Prostate gland (tissue), 2 donors: Measurements from ENCODE around the gene BFAR. TPM values are rescaled to one million over a fixed set of nuclear protein-coding genes. Genes with fewer than 3 reads are reported as not detected.

ENCODE experiments used
- DNase-seq: peaks from one replicate; pipeline ENCODE4 v3.0.0-alpha.2; 2019; ENCODE audit warnings: low spot score
- H3K27ac ChIP-seq, 2 donors: fragments of 200-600 bp; sonication (generic); 2 replicates each; pipeline ENCODE4 v1.5.1; 2017 to 2019
- H3K27me3 ChIP-seq: fragments of 200-600 bp; sonication (generic); replicated peaks from 2 replicates; pipeline ENCODE4 v1.5.1; 2019; ENCODE audit not compliant: insufficient read depth
- H3K36me3 ChIP-seq, 2 donors: fragments of 200-600 bp; sonication (generic); 1 replicate in 1 of 2; 2 replicates in 1 of 2; pipeline versions ENCODE4 v1.5.1 to v1.8.1; 2017 to 2019
- H3K4me1 ChIP-seq: fragments of 200-600 bp; sonication (generic); replicated peaks from 2 replicates; pipeline ENCODE4 v1.5.1; 2019
- H3K4me3 ChIP-seq, 2 donors: fragments of 200-600 bp; sonication (generic); 2 replicates each; pipeline ENCODE4 v1.5.1; 2017 to 2019
- H3K9me3 ChIP-seq: fragments of 200-600 bp; sonication (generic); 2 replicates; pipeline ENCODE4 v1.5.1; 2017
- CTCF ChIP-seq, 4 experiments: fragments of 200-600 bp in 2 of 4; fragments of 450-650 bp in 2 of 4; sonication (generic) in 2 of 4; IDR thresholded peaks; 1 replicate in 3 of 4; 2 replicates in 1 of 4; pipeline ENCODE4 v1.5.1; 2016 to 2019; ENCODE audit warnings: antibody characterized with exemption in 4 of 4, mild to moderate bottlenecking in 2 of 4, moderate library complexity in 2 of 4
- POLR2A ChIP-seq: fragments of 450-650 bp; IDR thresholded peaks from one replicate; pipeline ENCODE4 v1.6.1; 2016; ENCODE audit warnings: antibody characterized with exemption, mild to moderate bottlenecking
- POLR2AphosphoS5 ChIP-seq: sonication (generic); formaldehyde crosslinking; IDR thresholded peaks from one replicate; pipeline ENCODE4 v1.6.1; 2017; ENCODE audit warnings: antibody characterized with exemption
- WGBS: methylation state at CpG from one replicate; pipeline ENCODE4 v1.1.5; 2018; 5-methylcytosine and 5-hydroxymethylcytosine counted together
- intact Hi-C: fragments of 100-400 bp; cut with DNase I; formaldehyde crosslinking; loops from one replicate; pipeline ENCODE4 v1.14.2; 2022
- total RNA-seq, 2 donors: library from RNA; depleted of rRNA; stranded (reverse); fragments of >200 nt; gene quantifications; one replicate each; pipeline ENCODE4 v1.1.0, GENCODE V29; 2016

The BFAR gene
- total RNA-seq, 2 donors from 2014 or later = 30.3 to 67.9 TPM

- DNase-seq = no peak
- Histone ChIP-seq H3K27ac (no peak overlapping the region), H3K27me3 (no peaks in the 10 kb centered on the region), H3K4me3 (no peak overlapping the region), H3K36me3 (peaks cover 0 to 4% of the 10 kb centered on the region in 2 donors), H3K4me1 (no peaks in the 10 kb centered on the region), H3K9me3 (no peaks in the 10 kb centered on the region)
- intact Hi-C loops = no loop called here
- TF ChIP-seq POLR2AphosphoS5 = no peak
- TF ChIP-seq CTCF (IDR thresholded peaks at IDR 0.05) = no peak
- TF ChIP-seq POLR2A = no peak
- WGBS = 73% methylated on average over 7 of the region's 7 CpGs
Measured at GRCh38 chr16:14668556-14669223, 35.9 kb downstream of the BFAR start.

GRCh38 chr16:14669776-14670175, 37.0 kb downstream of the BFAR start:
- WGBS = 96% methylated on average over 4 of the region's 4 CpGs
- no peak overlapping the region for H3K4me3 ChIP-seq
- H3K27ac ChIP-seq = no peak overlapping the region
- H3K4me1 ChIP-seq = no peaks in the 10 kb centered on the region
- intact Hi-C loops = no loop called here
- DNase-seq = no peak
- H3K27me3 ChIP-seq = no peaks in the 10 kb centered on the region
- peaks cover 0 to 4% of the 10 kb centered on the region in 2 donors for H3K36me3 ChIP-seq
- TF ChIP-seq POLR2A (no peak), CTCF (IDR thresholded peaks at IDR 0.05) (no peak), POLR2AphosphoS5 (no peak)
- no peaks in the 10 kb centered on the region for H3K9me3 ChIP-seq

GRCh38 chr16:14672403-14672971, 39.7 kb downstream of the BFAR start:
- peak overlapping the region in 1 of 2 donors; percentile 19 for H3K27ac ChIP-seq
- no peaks in the 10 kb centered on the region for H3K4me1 ChIP-seq
- H3K9me3 ChIP-seq = no peaks in the 10 kb centered on the region
- H3K27me3 ChIP-seq = no peaks in the 10 kb centered on the region
- no peak for DNase-seq
- peaks cover 0 to 1% of the 10 kb centered on the region in 2 donors for H3K36me3 ChIP-seq
- intact Hi-C loops = no loop called here
- no peak overlapping the region for H3K4me3 ChIP-seq
- TF ChIP-seq POLR2AphosphoS5 (no peak), POLR2A (no peak), CTCF (IDR thresholded peaks at IDR 0.05) (no peak)
- 45% methylated on average over 7 of the region's 7 CpGs for WGBS

- Histone ChIP-seq H3K9me3 (no peaks in the 10 kb centered on the region), H3K27me3 (no peaks in the 10 kb centered on the region), H3K36me3 (no peaks in the 10 kb centered on the region), H3K27ac (no peak overlapping the region), H3K4me1 (no peaks in the 10 kb centered on the region), H3K4me3 (no peak overlapping the region)
- 89% methylated on average over 3 of the region's 3 CpGs for WGBS
- DNase-seq = no peak
- intact Hi-C loops = no loop called here
- TF ChIP-seq CTCF (IDR thresholded peaks at IDR 0.05) (no peak), POLR2AphosphoS5 (no peak), POLR2A (no peak)
Measured at GRCh38 chr16:14676633-14677032, 43.9 kb downstream of the BFAR start.

GRCh38 chr16:14677627-14678026, 44.9 kb downstream of the BFAR start:
- TF ChIP-seq POLR2A = no peak
- TF ChIP-seq CTCF (IDR thresholded peaks at IDR 0.05) = no peak
- TF ChIP-seq POLR2AphosphoS5 = no peak
- H3K4me3 ChIP-seq = no peak overlapping the region
- no peaks in the 10 kb centered on the region for H3K36me3 ChIP-seq
- DNase-seq = no peak
- no peaks in the 10 kb centered on the region for H3K27me3 ChIP-seq
- no peaks in the 10 kb centered on the region for H3K4me1 ChIP-seq
- no peak overlapping the region for H3K27ac ChIP-seq
- H3K9me3 ChIP-seq = no peaks in the 10 kb centered on the region
- intact Hi-C loops = no loop called here
- 96% methylated on average over 5 of the region's 5 CpGs for WGBS
